OCI-LY7 (cell line): Measurements from ENCODE around the gene EXO1.

ENCODE experiments used
- EZH2phosphoT487 ChIP-seq: fragments of 200-600 bp; sonication (generic); IDR thresholded peaks from 2 replicates; pipeline ENCODE4 v1.6.1; 2018; ENCODE audit warnings: low read depth, borderline replicate concordance, mild to moderate bottlenecking, mixed run types, antibody characterized with exemption, low read length, moderate library complexity, mixed read lengths
- TF ChIP-seq, protein P1 (sequence below): fragments of 200-600 bp; sonication (generic); conservative IDR thresholded peaks from 2 replicates; pipeline ENCODE4 v1.5.1; 2014; ENCODE audit warnings: mild to moderate bottlenecking, antibody characterized with exemption, low read length, moderate library complexity, mixed read lengths

- TF ChIP-seq, protein P1, sequence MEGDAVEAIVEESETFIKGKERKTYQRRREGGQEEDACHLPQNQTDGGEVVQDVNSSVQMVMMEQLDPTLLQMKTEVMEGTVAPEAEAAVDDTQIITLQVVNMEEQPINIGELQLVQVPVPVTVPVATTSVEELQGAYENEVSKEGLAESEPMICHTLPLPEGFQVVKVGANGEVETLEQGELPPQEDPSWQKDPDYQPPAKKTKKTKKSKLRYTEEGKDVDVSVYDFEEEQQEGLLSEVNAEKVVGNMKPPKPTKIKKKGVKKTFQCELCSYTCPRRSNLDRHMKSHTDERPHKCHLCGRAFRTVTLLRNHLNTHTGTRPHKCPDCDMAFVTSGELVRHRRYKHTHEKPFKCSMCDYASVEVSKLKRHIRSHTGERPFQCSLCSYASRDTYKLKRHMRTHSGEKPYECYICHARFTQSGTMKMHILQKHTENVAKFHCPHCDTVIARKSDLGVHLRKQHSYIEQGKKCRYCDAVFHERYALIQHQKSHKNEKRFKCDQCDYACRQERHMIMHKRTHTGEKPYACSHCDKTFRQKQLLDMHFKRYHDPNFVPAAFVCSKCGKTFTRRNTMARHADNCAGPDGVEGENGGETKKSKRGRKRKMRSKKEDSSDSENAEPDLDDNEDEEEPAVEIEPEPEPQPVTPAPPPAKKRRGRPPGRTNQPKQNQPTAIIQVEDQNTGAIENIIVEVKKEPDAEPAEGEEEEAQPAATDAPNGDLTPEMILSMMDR, result no peak
- TF ChIP-seq EZH2phosphoT487, result no peak
These were observed 47.0 kb downstream of the EXO1 start for GRCh38 chr1:241895013-241895412.
